ENCODE results near the gene SMIM43. TPM values are rescaled to one million over a fixed set of nuclear protein-coding genes. Genes with fewer than 3 reads are reported as not detected.

The SMIM43 gene
- total and polyA plus RNA-seq, 2 donors (not counting 1 experiment from before 2014, with no cell fraction given) = 0.83 to 2.5 TPM

DNA sequence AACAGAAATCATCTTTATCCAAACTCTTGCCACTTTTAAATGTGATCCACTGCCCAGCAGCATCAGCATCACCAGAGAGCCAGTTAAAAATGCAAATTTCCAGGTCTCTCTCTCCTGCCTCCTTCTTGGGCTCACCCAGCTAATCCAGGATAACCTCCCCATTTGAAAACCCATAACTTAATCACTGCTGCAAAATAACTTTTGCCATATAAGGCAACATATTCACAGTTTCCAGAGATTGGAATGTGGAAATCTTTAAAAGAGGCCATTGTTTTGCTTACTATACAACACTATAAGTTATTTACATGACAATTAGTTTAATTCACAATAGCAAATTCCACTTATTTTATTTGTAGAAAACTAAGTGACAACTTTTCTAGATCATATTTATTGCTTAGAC, 31.3 kb upstream of the SMIM43 start:
- H3K4me2 ChIP-seq (ENCODE audit: extremely low read depth, insufficient read depth, low read length) = no peak overlapping the region
- H2AFZ ChIP-seq (ENCODE audit: low read length) = peak overlapping the region; percentile 15

GRCh38 chr4:121794505-121795188, 29.7 kb upstream of the SMIM43 start:
- no peaks in the 10 kb centered on the region for H4K20me1 ChIP-seq (ENCODE audit: control insufficient read depth, extremely low read depth, insufficient read depth, low read length)
- no peaks in the 10 kb centered on the region for H3K27me3 ChIP-seq (ENCODE audit: control insufficient read depth, insufficient read depth, low read length)
- no peak overlapping the region for H3K9ac ChIP-seq (ENCODE audit: insufficient read depth, low read length)
- H3K9me3 ChIP-seq (ENCODE audit: control insufficient read depth, insufficient read depth, low read depth, low read length) = no peaks in the 10 kb centered on the region
- H3K79me2 ChIP-seq (ENCODE audit: control insufficient read depth, insufficient read depth, low read length) = no peaks in the 10 kb centered on the region
- TF ChIP-seq CTCF (conservative IDR thresholded peaks at IDR 0.05 in 1 of 2, IDR thresholded peaks at IDR 0.05 in 1 of 2; ENCODE audit: low read depth in 1 of 2, low read length in 2 of 2) = no peak
- no peak for TF ChIP-seq EZH2 (IDR thresholded peaks at IDR 0.05; ENCODE audit: low read length, missing control alignments)
- no peaks in the 10 kb centered on the region for H3K36me3 ChIP-seq (ENCODE audit: control insufficient read depth, insufficient read depth, low read length)
- peak in 1 of 2 donors; percentile 41 for DNase-seq (ENCODE audit: low read depth in 2 of 2)
- H3K4me2 ChIP-seq (ENCODE audit: extremely low read depth, insufficient read depth, low read length) = no peak overlapping the region
- no peak overlapping the region for H3K4me3 ChIP-seq (replicated peaks in 1 of 4; ENCODE audit: control extremely low read depth in 1 of 4, insufficient read depth in 1 of 4, low read depth in 3 of 4, low read length in 4 of 4)
- peaks cover 6% of the 10 kb centered on the region for H3K4me1 ChIP-seq (ENCODE audit: control insufficient read depth, extremely low read depth, insufficient read depth, low read length)
- H2AFZ ChIP-seq (ENCODE audit: low read length) = no peak overlapping the region
- H3K27ac ChIP-seq (ENCODE audit: insufficient read depth, low read length) = no peak overlapping the region

More for the DNA sequence above, 31.3 kb upstream of the SMIM43 start:
- no peak for TF ChIP-seq CTCF (conservative IDR thresholded peaks at IDR 0.05 in 1 of 2, IDR thresholded peaks at IDR 0.05 in 1 of 2; ENCODE audit: low read depth in 1 of 2, low read length in 2 of 2)
- TF ChIP-seq EZH2 (IDR thresholded peaks at IDR 0.05; ENCODE audit: low read length, missing control alignments) = no peak
- no peaks in the 10 kb centered on the region for H4K20me1 ChIP-seq (ENCODE audit: control insufficient read depth, extremely low read depth, insufficient read depth, low read length)
- no peak overlapping the region for H3K9ac ChIP-seq (ENCODE audit: insufficient read depth, low read length)
- no peak overlapping the region for H3K4me3 ChIP-seq (replicated peaks in 1 of 4; ENCODE audit: control extremely low read depth in 1 of 4, insufficient read depth in 1 of 4, low read depth in 3 of 4, low read length in 4 of 4)
- no peak overlapping the region for H3K27ac ChIP-seq (ENCODE audit: insufficient read depth, low read length)
- no peaks in the 10 kb centered on the region for H3K9me3 ChIP-seq (ENCODE audit: control insufficient read depth, insufficient read depth, low read depth, low read length)
- H3K27me3 ChIP-seq (ENCODE audit: control insufficient read depth, insufficient read depth, low read length) = no peaks in the 10 kb centered on the region
- no peaks in the 10 kb centered on the region for H3K36me3 ChIP-seq (ENCODE audit: control insufficient read depth, insufficient read depth, low read length)
- peaks cover 1% of the 10 kb centered on the region for H3K79me2 ChIP-seq (ENCODE audit: control insufficient read depth, insufficient read depth, low read length)
- peaks cover 5% of the 10 kb centered on the region for H3K4me1 ChIP-seq (ENCODE audit: control insufficient read depth, extremely low read depth, insufficient read depth, low read length)
- no peak for DNase-seq (ENCODE audit: low read depth in 2 of 2)

DNA sequence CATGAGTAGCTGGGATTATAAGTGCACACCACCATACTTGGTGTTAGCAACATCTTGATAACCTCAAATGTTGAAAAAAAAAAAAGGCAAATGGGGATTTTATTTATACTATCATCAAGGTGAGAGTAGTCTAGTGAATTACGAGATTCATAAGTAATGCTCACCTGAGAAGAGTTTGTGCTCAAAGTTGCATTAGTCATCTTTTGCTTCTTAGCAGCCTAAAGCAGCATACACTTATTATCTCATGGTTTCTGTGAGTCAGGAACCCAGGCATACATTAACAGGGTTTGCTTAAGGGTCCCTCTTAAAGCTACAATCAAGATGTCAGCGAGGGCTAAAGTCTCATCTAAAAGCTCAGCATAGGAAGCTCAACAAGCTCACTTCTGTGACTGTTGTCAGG, 28.0 kb upstream of the SMIM43 start:
- Histone ChIP-seq H3K9ac (ENCODE audit: insufficient read depth, low read length) (no peak overlapping the region), H3K79me2 (ENCODE audit: control insufficient read depth, insufficient read depth, low read length) (no peaks in the 10 kb centered on the region), H4K20me1 (ENCODE audit: control insufficient read depth, extremely low read depth, insufficient read depth, low read length) (no peaks in the 10 kb centered on the region), H3K27me3 (ENCODE audit: control insufficient read depth, insufficient read depth, low read length) (no peaks in the 10 kb centered on the region), H3K27ac (ENCODE audit: insufficient read depth, low read length) (no peak overlapping the region), H3K36me3 (ENCODE audit: control insufficient read depth, insufficient read depth, low read length) (no peaks in the 10 kb centered on the region), H3K9me3 (ENCODE audit: control insufficient read depth, insufficient read depth, low read depth, low read length) (no peaks in the 10 kb centered on the region), H3K4me3 (replicated peaks in 1 of 4; ENCODE audit: control extremely low read depth in 1 of 4, insufficient read depth in 1 of 4, low read depth in 3 of 4, low read length in 4 of 4) (no peak overlapping the region), H3K4me2 (ENCODE audit: extremely low read depth, insufficient read depth, low read length) (no peak overlapping the region), H2AFZ (ENCODE audit: low read length) (no peak overlapping the region), H3K4me1 (ENCODE audit: control insufficient read depth, extremely low read depth, insufficient read depth, low read length) (peaks cover 11% of the 10 kb centered on the region)
- TF ChIP-seq EZH2 (IDR thresholded peaks at IDR 0.05; ENCODE audit: low read length, missing control alignments) = no peak
- no peak for DNase-seq (ENCODE audit: low read depth in 2 of 2)

All from fibroblast of lung (primary cell).